ENCODE data around the gene PLCB2.

The PLCB2 gene

DNA sequence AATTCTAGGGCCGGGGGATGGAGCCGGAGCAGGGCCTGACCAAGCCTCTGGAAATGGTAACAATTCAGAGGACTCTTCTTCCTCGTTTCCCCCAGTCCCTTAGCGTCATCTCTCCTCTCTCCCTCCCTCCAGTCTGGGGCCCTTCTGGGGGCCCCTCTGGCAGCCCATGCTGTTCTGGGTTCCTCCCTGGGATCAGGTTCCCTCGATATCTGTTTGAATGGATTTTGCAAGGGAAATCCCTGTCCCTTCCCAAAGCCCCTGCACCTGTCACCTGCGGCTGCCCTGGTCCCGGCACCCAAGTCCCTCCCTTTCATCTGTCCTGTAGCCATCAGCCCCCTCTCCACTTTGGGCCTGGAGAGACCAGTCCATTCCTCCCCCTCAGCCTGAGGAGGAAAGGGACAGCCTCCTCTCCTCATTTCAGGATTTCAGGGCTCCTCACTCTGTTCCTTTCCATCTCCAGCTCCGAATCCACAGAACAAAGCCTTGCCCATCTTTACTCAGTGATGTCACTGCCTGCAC, 1.7 kb upstream of the PLCB2 start:
- TF ChIP-seq SPI1 (IDR thresholded peaks at IDR 0.05; ENCODE audit: borderline replicate concordance, low read depth) = no peak
- TF ChIP-seq GABPA (IDR thresholded peaks at IDR 0.05; ENCODE audit: low read depth) = no peak
- TF ChIP-seq, protein P1, sequence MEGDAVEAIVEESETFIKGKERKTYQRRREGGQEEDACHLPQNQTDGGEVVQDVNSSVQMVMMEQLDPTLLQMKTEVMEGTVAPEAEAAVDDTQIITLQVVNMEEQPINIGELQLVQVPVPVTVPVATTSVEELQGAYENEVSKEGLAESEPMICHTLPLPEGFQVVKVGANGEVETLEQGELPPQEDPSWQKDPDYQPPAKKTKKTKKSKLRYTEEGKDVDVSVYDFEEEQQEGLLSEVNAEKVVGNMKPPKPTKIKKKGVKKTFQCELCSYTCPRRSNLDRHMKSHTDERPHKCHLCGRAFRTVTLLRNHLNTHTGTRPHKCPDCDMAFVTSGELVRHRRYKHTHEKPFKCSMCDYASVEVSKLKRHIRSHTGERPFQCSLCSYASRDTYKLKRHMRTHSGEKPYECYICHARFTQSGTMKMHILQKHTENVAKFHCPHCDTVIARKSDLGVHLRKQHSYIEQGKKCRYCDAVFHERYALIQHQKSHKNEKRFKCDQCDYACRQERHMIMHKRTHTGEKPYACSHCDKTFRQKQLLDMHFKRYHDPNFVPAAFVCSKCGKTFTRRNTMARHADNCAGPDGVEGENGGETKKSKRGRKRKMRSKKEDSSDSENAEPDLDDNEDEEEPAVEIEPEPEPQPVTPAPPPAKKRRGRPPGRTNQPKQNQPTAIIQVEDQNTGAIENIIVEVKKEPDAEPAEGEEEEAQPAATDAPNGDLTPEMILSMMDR (IDR thresholded peaks at IDR 0.05; ENCODE audit: insufficient read depth, low read length) = no peak
- TF ChIP-seq POLR2AphosphoS5 (IDR thresholded peaks at IDR 0.05; ENCODE audit: low read depth) = no peak
- TF ChIP-seq, protein P2, sequence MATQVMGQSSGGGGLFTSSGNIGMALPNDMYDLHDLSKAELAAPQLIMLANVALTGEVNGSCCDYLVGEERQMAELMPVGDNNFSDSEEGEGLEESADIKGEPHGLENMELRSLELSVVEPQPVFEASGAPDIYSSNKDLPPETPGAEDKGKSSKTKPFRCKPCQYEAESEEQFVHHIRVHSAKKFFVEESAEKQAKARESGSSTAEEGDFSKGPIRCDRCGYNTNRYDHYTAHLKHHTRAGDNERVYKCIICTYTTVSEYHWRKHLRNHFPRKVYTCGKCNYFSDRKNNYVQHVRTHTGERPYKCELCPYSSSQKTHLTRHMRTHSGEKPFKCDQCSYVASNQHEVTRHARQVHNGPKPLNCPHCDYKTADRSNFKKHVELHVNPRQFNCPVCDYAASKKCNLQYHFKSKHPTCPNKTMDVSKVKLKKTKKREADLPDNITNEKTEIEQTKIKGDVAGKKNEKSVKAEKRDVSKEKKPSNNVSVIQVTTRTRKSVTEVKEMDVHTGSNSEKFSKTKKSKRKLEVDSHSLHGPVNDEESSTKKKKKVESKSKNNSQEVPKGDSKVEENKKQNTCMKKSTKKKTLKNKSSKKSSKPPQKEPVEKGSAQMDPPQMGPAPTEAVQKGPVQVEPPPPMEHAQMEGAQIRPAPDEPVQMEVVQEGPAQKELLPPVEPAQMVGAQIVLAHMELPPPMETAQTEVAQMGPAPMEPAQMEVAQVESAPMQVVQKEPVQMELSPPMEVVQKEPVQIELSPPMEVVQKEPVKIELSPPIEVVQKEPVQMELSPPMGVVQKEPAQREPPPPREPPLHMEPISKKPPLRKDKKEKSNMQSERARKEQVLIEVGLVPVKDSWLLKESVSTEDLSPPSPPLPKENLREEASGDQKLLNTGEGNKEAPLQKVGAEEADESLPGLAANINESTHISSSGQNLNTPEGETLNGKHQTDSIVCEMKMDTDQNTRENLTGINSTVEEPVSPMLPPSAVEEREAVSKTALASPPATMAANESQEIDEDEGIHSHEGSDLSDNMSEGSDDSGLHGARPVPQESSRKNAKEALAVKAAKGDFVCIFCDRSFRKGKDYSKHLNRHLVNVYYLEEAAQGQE (IDR thresholded peaks at IDR 0.05; ENCODE audit: insufficient replicate concordance, low read depth) = no peak
- no peak for DNase-seq (ENCODE audit: low read depth in 1 of 2, low spot score in 1 of 2)
- Histone ChIP-seq H3K27me3 (ENCODE audit: insufficient read depth, poor library complexity, severe bottlenecking) (no peaks in the 10 kb centered on the region), H3K27ac (replicated peaks) (peak overlapping the region; percentile 96), H3K4me3 (replicated peaks; ENCODE audit: insufficient read depth, low read length) (peak overlapping the region; percentile 65)

DNA sequence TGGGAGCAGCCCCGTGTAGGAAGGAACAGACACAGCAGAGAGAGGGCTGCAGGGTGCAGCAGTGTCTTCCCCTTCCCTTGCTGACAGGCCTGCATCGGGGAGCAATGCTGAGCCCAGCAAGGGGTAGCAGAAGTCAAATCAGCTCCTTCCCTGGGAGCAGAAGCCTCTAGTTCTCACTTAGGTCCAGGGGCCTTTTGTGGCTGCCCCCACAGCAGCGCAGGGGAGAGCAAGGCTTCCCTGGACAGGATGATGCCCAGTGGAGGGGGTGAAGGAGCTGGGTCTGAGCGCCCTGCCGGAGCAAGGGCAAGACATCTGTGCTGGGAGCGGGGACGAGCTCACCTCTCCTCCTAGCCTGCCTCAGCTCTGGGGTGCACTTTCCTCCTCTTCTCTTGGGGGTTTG, 827 bp downstream of the PLCB2 start:
- Histone ChIP-seq H3K27me3 (ENCODE audit: insufficient read depth, poor library complexity, severe bottlenecking) (no peaks in the 10 kb centered on the region), H3K4me3 (replicated peaks; ENCODE audit: insufficient read depth, low read length) (peak overlapping the region; percentile 65), H3K27ac (replicated peaks) (peak overlapping the region; percentile 96)
- TF ChIP-seq, protein P2 (IDR thresholded peaks at IDR 0.05; ENCODE audit: insufficient replicate concordance, low read depth) = no peak
- TF ChIP-seq POLR2AphosphoS5 (IDR thresholded peaks at IDR 0.05; ENCODE audit: low read depth) (no peak), SPI1 (IDR thresholded peaks at IDR 0.05; ENCODE audit: borderline replicate concordance, low read depth) (no peak), GABPA (IDR thresholded peaks at IDR 0.05; ENCODE audit: low read depth) (no peak)
- TF ChIP-seq, protein P1 (IDR thresholded peaks at IDR 0.05; ENCODE audit: insufficient read depth, low read length) = no peak
- DNase-seq (ENCODE audit: low read depth in 1 of 2, low spot score in 1 of 2) = peak in 1 of 2 experiments; percentile 49

DNA sequence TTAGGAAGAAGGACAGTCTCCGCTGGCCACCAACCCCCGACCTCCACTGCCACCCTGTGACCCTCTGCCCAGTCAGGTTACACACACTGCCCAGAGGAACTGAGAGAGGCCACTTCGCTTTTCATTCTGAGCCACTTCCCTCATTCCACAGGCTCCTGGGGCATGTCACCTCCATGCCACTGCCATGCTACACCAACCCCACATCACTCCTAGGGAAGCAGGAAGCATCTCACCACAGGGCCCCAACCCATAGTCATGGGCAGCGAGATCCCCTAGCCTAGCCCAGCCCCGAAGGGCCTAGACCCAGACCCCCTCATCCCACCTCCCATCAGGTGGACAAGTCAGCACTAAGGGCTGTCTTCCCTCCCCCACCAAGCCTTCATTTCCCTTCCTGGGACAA, 1.4 kb downstream of the PLCB2 start:
- H3K4me3 ChIP-seq (replicated peaks; ENCODE audit: insufficient read depth, low read length) = peak overlapping the region; percentile 65
- H3K27me3 ChIP-seq (ENCODE audit: insufficient read depth, poor library complexity, severe bottlenecking) = no peaks in the 10 kb centered on the region
- peak; percentile 63 for TF ChIP-seq SPI1 (IDR thresholded peaks at IDR 0.05; ENCODE audit: borderline replicate concordance, low read depth)
- no peak for TF ChIP-seq GABPA (IDR thresholded peaks at IDR 0.05; ENCODE audit: low read depth)
- H3K27ac ChIP-seq (replicated peaks) = peak overlapping the region; percentile 96
- peak in 1 of 2 experiments; percentile 51 for DNase-seq (ENCODE audit: low read depth in 1 of 2, low spot score in 1 of 2)

DNA sequence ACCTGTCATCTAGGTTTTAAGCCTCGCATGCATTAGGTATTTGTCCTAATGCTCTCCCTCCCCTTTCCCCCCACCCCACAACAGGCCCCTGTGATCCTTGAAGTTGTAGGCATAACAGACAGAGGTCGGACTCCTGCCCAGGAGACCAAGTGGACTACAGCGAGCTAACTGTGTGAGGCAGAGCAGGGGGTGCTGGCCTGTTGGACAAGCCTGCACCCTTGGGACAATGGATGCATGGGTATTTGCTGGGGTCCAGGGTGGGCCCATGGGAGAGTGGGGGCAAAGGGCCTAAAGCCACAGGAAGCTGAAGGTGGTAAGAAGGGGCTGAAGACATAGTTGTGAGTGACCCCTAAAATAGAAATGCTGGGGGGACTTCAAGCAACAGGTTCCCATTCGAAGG, 2.5 kb downstream of the PLCB2 start:
- Histone ChIP-seq H3K27ac (replicated peaks) (no peak overlapping the region), H3K27me3 (ENCODE audit: insufficient read depth, poor library complexity, severe bottlenecking) (no peaks in the 10 kb centered on the region), H3K4me3 (replicated peaks; ENCODE audit: insufficient read depth, low read length) (no peak overlapping the region)
- TF ChIP-seq POLR2AphosphoS5 (IDR thresholded peaks at IDR 0.05; ENCODE audit: low read depth) (no peak), SPI1 (IDR thresholded peaks at IDR 0.05; ENCODE audit: borderline replicate concordance, low read depth) (no peak), GABPA (IDR thresholded peaks at IDR 0.05; ENCODE audit: low read depth) (no peak)
- TF ChIP-seq, protein P2 (IDR thresholded peaks at IDR 0.05; ENCODE audit: insufficient replicate concordance, low read depth) = no peak
- TF ChIP-seq, protein P1 (IDR thresholded peaks at IDR 0.05; ENCODE audit: insufficient read depth, low read length) = no peak
- DNase-seq (ENCODE audit: low read depth in 1 of 2, low spot score in 1 of 2) = no peak
